BE2C (cell line): ENCODE measurements around the gene ADAMTS1.

Experiments used
- DNase-seq: peaks from one replicate; pipeline ENCODE4 v3.0.0-alpha.2; 2020
- H3K27me3 ChIP-seq: fragments of 250-450 bp; sonication (Bioruptor Pico); 2 replicates; pipeline ENCODE4 v1.5.1; 2020; ENCODE audit warnings: mild to moderate bottlenecking
- H3K36me3 ChIP-seq: fragments of 250-450 bp; sonication (Bioruptor Pico); 2 replicates; pipeline ENCODE4 v1.5.1; 2020; ENCODE audit warnings: mild to moderate bottlenecking
- H3K4me1 ChIP-seq: fragments of 250-450 bp; sonication (Bioruptor Pico); 2 replicates; pipeline ENCODE4 v1.5.1; 2020
- H3K4me3 ChIP-seq: 2 replicates; pipeline ENCODE4 v1.5.1; 2011; ENCODE audit warnings: low read depth, low read length
- H3K9me3 ChIP-seq: fragments of 250-450 bp; sonication (Bioruptor Pico); 2 replicates; pipeline ENCODE4 v1.5.1; 2020
- CTCF ChIP-seq: IDR thresholded peaks from 2 replicates; pipeline ENCODE4 v1.5.1; 2012; ENCODE audit warnings: mild to moderate bottlenecking, low read depth, low read length

The ADAMTS1 gene

GRCh38 chr21:26806801-26807295 is 38.4 kb downstream of the ADAMTS1 start:
- no peak for TF ChIP-seq CTCF
- no peaks in the 10 kb centered on the region for H3K9me3 ChIP-seq
- no peak overlapping the region for H3K4me3 ChIP-seq
- no peak for DNase-seq
- no peaks in the 10 kb centered on the region for H3K36me3 ChIP-seq
- H3K27me3 ChIP-seq, result no peaks in the 10 kb centered on the region
- H3K4me1 ChIP-seq, result no peaks in the 10 kb centered on the region

- no peak for DNase-seq
- Histone ChIP-seq H3K27me3 (no peaks in the 10 kb centered on the region), H3K4me1 (no peaks in the 10 kb centered on the region), H3K36me3 (no peaks in the 10 kb centered on the region), H3K9me3 (no peaks in the 10 kb centered on the region), H3K4me3 (no peak overlapping the region)
- no peak for TF ChIP-seq CTCF
These were observed 40.2 kb downstream of the ADAMTS1 start for GRCh38 chr21:26804895-26805609.

- Histone ChIP-seq H3K27me3 (no peaks in the 10 kb centered on the region), H3K9me3 (no peaks in the 10 kb centered on the region), H3K4me1 (no peaks in the 10 kb centered on the region; the same call in 1 of the 2 replicates), H3K4me3 (no peak overlapping the region), H3K36me3 (no peaks in the 10 kb centered on the region)
- no peak for DNase-seq
- TF ChIP-seq CTCF, result no peak
These were observed 43.7 kb downstream of the ADAMTS1 start for GRCh38 chr21:26801498-26801897.

- TF ChIP-seq CTCF, result no peak
- Histone ChIP-seq H3K9me3 (no peaks in the 10 kb centered on the region), H3K4me3 (no peak overlapping the region), H3K36me3 (no peaks in the 10 kb centered on the region), H3K27me3 (no peaks in the 10 kb centered on the region), H3K4me1 (no peaks in the 10 kb centered on the region; the same call in 1 of the 2 replicates)
- no peak for DNase-seq
These were observed 44.2 kb downstream of the ADAMTS1 start for GRCh38 chr21:26800970-26801431.

- Histone ChIP-seq H3K4me3 (no peak overlapping the region), H3K4me1 (no peaks in the 10 kb centered on the region; the same call in 1 of the 2 replicates), H3K9me3 (no peaks in the 10 kb centered on the region), H3K27me3 (no peaks in the 10 kb centered on the region), H3K36me3 (no peaks in the 10 kb centered on the region)
- DNase-seq, result no peak
- TF ChIP-seq CTCF, result no peak
These were observed 44.8 kb downstream of the ADAMTS1 start for GRCh38 chr21:26800455-26800854.

- TF ChIP-seq CTCF, result no peak
- Histone ChIP-seq H3K4me1 (no peaks in the 10 kb centered on the region; the same call in 1 of the 2 replicates), H3K9me3 (no peaks in the 10 kb centered on the region), H3K36me3 (no peaks in the 10 kb centered on the region), H3K27me3 (no peaks in the 10 kb centered on the region), H3K4me3 (no peak overlapping the region)
- DNase-seq, result no peak
These were observed 45.2 kb downstream of the ADAMTS1 start for GRCh38 chr21:26800001-26800400.
